Hematopoietic multipotent progenitor cell treated with erythropoietin and hydrocortisone succinate and interleukin-3 and kit ligand, for 15 days (in vitro differentiated cells): ENCODE measurements around the gene ATF3.

Experiments used
- DNase-seq: peaks from one replicate; pipeline ENCODE4 v3.0.0-alpha.2; 2015; ENCODE audit warnings: low spot score

Gene ATF3

GRCh38 chr1:212587016-212587887, 21.3 kb upstream of the ATF3 start:
- DNase-seq, result no peak

- DNase-seq, result no peak
These were observed 20.6 kb upstream of the ATF3 start for GRCh38 chr1:212587888-212588510.

- DNase-seq, result no peak
These were observed 19.1 kb upstream of the ATF3 start for GRCh38 chr1:212589446-212589845.

DNA sequence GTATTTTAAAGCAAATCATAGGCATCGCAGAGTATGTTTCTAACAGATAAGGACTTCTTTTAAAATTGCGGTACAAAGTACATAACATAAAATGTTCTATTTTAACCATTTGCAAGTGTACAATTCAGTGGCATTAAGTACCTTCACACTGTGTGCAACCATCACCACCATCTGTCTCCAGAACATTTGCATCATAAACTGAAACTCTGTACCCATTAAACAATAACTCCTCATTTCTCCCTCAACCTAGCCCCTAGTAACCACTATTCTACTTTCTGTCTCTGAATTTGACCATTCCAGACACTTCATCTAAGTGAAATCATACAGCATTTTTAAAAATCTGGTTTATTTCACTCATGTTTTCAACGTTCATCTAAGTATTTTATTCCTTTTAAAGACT, 16.6 kb upstream of the ATF3 start:
- DNase-seq, result no peak

DNA sequence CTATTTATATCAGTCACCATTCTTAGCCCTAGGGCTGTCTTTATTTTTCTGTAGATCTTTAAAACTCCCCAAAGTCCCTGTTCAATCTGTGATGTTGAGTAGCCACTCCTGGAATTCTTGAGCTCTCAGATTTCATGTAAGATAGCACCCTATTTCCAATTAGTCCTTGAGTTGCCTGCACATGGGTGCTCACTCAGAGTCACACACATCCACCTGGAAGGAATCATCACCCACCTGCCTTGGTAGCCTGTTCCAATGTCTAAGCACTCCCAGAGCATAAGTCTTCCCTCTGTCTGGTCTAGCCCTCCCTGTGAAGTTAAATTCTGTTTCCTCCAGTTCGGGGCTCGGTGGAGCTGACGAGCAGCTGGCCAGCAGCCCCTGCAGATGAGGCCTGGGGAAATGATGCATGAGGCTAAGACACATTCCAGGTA, 14.7 kb upstream of the ATF3 start:
- DNase-seq, result no peak

GRCh38 chr1:212594640-212595039, 13.9 kb upstream of the ATF3 start:
- DNase-seq, result no peak

DNA sequence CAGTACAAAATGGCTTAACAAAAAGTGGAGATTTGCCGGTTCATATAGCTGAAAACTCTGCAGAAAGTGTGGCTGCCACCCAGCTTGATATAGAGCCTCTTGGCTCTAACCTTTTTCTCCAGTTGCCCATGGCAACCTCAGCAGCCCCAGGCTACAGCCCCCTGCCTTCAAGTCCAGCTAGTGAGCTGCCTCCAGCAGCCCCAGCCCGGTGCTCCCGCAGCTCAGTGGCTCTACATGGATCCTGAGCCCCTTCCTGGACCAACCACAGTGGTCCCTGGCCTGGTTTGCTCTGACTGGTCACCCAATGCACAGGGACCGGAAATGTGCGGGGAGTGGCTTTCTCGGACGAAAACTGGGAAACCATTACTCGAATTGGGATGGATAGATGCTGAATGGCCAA, 13.3 kb upstream of the ATF3 start:
- DNase-seq, result no peak

DNA sequence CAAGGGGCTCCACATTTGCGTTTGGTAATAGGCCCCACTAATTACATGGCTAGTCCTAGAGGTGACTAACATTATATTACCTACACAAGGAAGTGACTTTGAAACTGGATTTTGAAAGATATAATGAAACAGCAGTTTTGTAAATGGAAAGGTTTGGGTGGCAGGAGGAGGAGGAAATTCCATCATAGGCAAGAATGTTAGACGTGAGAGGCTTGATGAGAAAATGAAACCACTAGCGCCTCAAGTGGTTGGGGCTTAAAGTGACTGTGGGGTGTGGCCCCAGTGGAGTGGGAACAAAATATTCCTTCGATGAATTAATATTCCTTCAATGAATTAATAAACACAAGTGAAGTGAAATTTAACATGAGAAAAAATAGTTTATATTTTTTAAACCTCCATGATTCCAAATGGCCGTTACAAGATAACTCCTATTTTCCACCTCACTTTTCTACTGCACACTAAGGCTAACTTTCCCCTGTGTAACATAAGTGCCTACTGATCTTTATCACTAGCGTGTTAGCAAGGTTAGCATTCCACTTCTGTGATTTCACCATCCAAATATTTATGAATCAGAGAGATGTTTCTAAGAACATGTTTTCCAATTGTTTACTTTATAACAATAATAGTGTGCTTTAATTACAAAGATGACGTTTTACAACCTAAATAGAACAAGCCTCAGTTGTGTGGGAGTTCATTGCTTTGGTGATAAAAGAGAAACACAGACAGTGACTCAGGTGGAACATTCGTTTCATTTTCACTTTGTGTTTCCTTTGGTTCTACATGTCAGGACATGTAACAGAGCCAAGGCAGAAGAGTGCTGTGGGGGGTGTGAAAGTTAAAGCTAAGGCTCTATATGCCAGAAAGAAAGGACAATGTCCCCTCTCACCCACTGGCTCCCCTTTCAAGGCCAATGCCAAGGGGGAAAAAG, 12.5 kb upstream of the ATF3 start:
- DNase-seq, result peak; percentile 16

- no peak for DNase-seq
These were observed 11.8 kb upstream of the ATF3 start for GRCh38 chr1:212596798-212597197.

GRCh38 chr1:212597487-212597886, 11.1 kb upstream of the ATF3 start:
- DNase-seq, result no peak

- no peak for DNase-seq
These were observed 8.3 kb upstream of the ATF3 start for GRCh38 chr1:212600071-212600915.

DNA sequence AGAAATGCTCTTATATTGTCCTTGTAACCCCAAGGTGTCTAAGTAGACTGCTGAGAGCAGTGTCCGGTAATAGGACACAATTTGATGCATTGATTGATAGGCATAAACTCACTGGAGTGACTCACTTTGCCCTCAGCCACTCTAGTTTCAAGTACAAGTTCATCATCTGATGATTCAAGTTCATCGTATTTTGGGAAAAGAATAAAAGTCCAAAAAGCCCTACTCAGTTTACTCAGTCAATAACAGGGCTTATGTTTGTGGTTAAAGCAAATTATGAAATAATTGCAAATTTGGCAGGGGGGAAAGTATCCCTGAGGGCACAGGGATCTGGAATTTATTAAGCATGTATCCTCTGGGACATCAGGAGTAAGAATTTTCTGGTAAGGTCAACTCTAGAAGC, 7.6 kb upstream of the ATF3 start:
- no peak for DNase-seq

DNA sequence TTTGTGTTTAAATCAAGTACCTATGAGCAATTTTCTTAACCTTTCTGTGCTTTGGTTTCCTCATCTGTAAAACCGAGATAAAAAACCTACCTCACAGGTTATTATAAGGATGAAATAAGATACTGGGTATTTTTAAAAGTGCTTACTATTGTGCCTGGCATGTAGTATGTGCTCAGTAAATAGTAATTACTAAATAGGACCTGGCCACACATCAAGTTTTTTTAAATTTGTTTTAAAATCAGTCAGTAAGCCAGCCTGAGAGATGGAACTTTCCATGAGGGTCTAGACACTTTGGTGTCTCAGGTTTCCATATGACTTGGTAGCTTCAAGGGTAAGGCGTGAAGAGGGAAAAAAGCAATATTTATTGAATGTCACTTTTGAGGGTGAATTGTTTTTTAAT, 7.0 kb upstream of the ATF3 start:
- no peak for DNase-seq

GRCh38 chr1:212605441-212606394, 2.8 kb upstream of the ATF3 start:
- no peak for DNase-seq

- peak; percentile 7 for DNase-seq
These were observed 2.0 kb upstream of the ATF3 start for GRCh38 chr1:212606395-212607205.

GRCh38 chr1:212607206-212607912, 1.2 kb upstream of the ATF3 start:
- DNase-seq, result no peak

- DNase-seq, result no peak
These were observed 609 bp upstream of the ATF3 start for GRCh38 chr1:212607913-212608391.

DNA sequence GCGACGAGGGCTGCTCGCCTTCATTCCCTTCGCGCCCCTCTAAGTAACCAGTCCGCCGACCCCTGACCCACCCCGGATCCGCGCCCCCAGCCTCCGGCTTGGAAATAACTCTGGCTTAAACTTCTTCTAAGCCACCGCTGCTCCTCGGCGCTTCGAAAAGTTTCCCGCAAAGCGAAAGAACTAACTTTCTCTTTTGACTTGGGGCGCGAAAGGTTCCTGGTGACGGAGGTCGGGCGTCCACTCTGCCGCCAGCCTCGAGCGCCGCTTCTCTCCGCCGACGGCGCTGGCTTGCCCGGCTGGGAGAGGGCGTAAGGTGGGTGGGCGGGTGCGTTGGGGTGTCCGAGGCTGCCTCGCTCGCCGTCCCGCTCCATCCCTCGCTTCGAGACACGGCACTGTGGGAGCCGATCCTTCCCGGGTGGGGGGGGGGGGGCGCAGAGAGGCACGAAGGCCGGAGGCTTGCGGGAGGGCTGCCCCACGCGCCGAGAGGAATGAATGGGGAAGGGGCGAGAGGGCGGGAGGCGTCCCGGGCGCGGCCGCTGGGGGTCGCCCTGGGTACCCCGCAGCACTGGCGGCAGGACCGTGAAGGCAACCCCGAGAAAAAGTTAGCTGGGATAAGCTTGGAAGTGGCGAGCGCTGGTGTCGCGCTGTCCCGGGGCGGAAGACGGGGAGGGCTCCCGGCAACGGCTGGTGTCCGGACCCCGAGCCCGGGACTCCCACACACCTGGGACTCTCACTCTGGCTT, 569 bp downstream of the ATF3 start:
- peak; percentile 48 for DNase-seq
